Mesendoderm (in vitro differentiated cells): ENCODE results near the gene NBEA.
"Not testable (repeated sequence)": the region's sequence is repeated elsewhere in the genome, so short reads cannot be mapped to it uniquely, and the experiment has no call there.

Experiments
- DNase-seq: peaks from one replicate; pipeline ENCODE4 v3.0.0; 2013
- H2AK5ac ChIP-seq: 2 replicates; pipeline ENCODE4 v1.6.1; 2013; ENCODE audit warnings: low read length, inconsistent platforms
- H2BK120ac ChIP-seq: 2 replicates; pipeline ENCODE4 v1.6.1; 2013; ENCODE audit warnings: low read depth, mild to moderate bottlenecking, low read length, moderate library complexity, mixed read lengths
- H2BK15ac ChIP-seq: replicated peaks from 2 replicates; pipeline ENCODE4 v1.6.1; 2013; ENCODE audit warnings: low read depth, mild to moderate bottlenecking, moderate library complexity
- H2BK5ac ChIP-seq: 2 replicates; pipeline ENCODE4 v1.6.1; 2013; ENCODE audit warnings: low read length, inconsistent platforms
- H3K18ac ChIP-seq: 2 replicates; pipeline ENCODE4 v1.6.1; 2013; ENCODE audit warnings: mild to moderate bottlenecking, low read length, mixed read lengths
- H3K23ac ChIP-seq: one replicate; pipeline ENCODE4 v1.6.1; 2013; ENCODE audit warnings: low read length
- H3K27ac ChIP-seq: 2 replicates; pipeline ENCODE4 v1.5.1; 2013; ENCODE audit warnings: low read depth, mild to moderate bottlenecking, inconsistent platforms, low read length, moderate library complexity
- H3K27me3 ChIP-seq: 2 replicates; pipeline ENCODE4 v1.6.1; 2013; ENCODE audit warnings: low read length, control low read depth, mild to moderate bottlenecking, inconsistent platforms; ENCODE audit not compliant: insufficient read depth, poor library complexity
- H3K36me3 ChIP-seq: 2 replicates; pipeline ENCODE4 v1.6.1; 2013; ENCODE audit warnings: low read length, inconsistent platforms; ENCODE audit not compliant: control insufficient read depth, insufficient read depth
- H3K4ac ChIP-seq: one replicate; pipeline ENCODE4 v1.6.1; 2013; ENCODE audit warnings: low read depth, mild to moderate bottlenecking, low read length, moderate library complexity
- H3K4me1 ChIP-seq: 2 replicates; pipeline ENCODE4 v1.6.1; 2013; ENCODE audit warnings: low read depth, low read length, inconsistent platforms; ENCODE audit not compliant: control insufficient read depth
- H3K4me2 ChIP-seq: 2 replicates; pipeline ENCODE4 v1.6.1; 2013; ENCODE audit warnings: low read length
- H3K4me3 ChIP-seq: 2 replicates; pipeline ENCODE4 v1.5.1; 2013; ENCODE audit warnings: mild to moderate bottlenecking, low read length
- H3K56ac ChIP-seq: one replicate; pipeline ENCODE4 v1.6.1; 2013; ENCODE audit warnings: low read length
- H3K79me1 ChIP-seq: 2 replicates; pipeline ENCODE4 v1.6.1; 2013; ENCODE audit warnings: low read length, inconsistent platforms
- H3K79me2 ChIP-seq: 2 replicates; pipeline ENCODE4 v1.6.1; 2013; ENCODE audit warnings: mild to moderate bottlenecking, low read length; ENCODE audit not compliant: control insufficient read depth, insufficient read depth
- H3K9ac ChIP-seq: 2 replicates; pipeline ENCODE4 v1.6.1; 2013; ENCODE audit warnings: low read length, inconsistent platforms
- H4K5ac ChIP-seq: one replicate; pipeline ENCODE4 v1.6.1; 2013; ENCODE audit warnings: low read length
- H4K8ac ChIP-seq: one replicate; pipeline ENCODE4 v1.6.1; 2013; ENCODE audit warnings: low read depth, mild to moderate bottlenecking, control low read depth, low read length, moderate library complexity
- WGBS: extraction: QIAGEN DNeasy Blood & Tissue Kit; methylation state at CpG from one replicate; pipeline ENCODE4 v1.1.7; 2013; ENCODE audit warnings: low lambda C conversion rate, missing lambda C conversion rate; ENCODE audit not compliant: insufficient coverage; ENCODE audit errors: extremely low coverage; 5-methylcytosine and 5-hydroxymethylcytosine counted together

Gene NBEA

GRCh38 chr13:34959489-34959888 is 17.4 kb downstream of the NBEA start:
- Histone ChIP-seq H3K4me1 (no peaks in the 10 kb centered on the region), H3K79me2 (no peaks in the 10 kb centered on the region), H3K4me2 (no peak overlapping the region), H2AK5ac (no peak overlapping the region), H3K27ac (no peak overlapping the region), H3K18ac (no peak overlapping the region), H4K8ac (no peak overlapping the region), H2BK5ac (no peak overlapping the region), H3K36me3 (no peaks in the 10 kb centered on the region), H3K79me1 (peaks cover 2% of the 10 kb centered on the region), H2BK120ac (no peak overlapping the region), H3K4me3 (no peak overlapping the region), H2BK15ac (no peak overlapping the region), H3K4ac (no peak overlapping the region), H3K27me3 (no peaks in the 10 kb centered on the region), H4K5ac (no peak overlapping the region), H3K23ac (no peak overlapping the region), H3K9ac (no peak overlapping the region), H3K56ac (no peak overlapping the region)
- DNase-seq = no peak
- WGBS = no CpG with 5 or more reads among the region's 1 CpG

- Histone ChIP-seq H4K8ac (no peak overlapping the region), H3K4ac (no peak overlapping the region), H3K23ac (no peak overlapping the region), H3K18ac (no peak overlapping the region), H3K9ac (no peak overlapping the region), H4K5ac (no peak overlapping the region), H2AK5ac (no peak overlapping the region), H3K4me1 (no peaks in the 10 kb centered on the region), H3K4me3 (no peak overlapping the region), H2BK5ac (no peak overlapping the region), H3K27ac (no peak overlapping the region), H2BK120ac (no peak overlapping the region), H3K4me2 (no peak overlapping the region), H3K56ac (no peak overlapping the region), H3K36me3 (no peaks in the 10 kb centered on the region), H2BK15ac (no peak overlapping the region), H3K79me1 (peaks cover 3% of the 10 kb centered on the region), H3K79me2 (peaks cover 2% of the 10 kb centered on the region), H3K27me3 (no peaks in the 10 kb centered on the region)
- WGBS = no CpG with 5 or more reads among the region's 4 CpGs
- DNase-seq = no peak
Measured at GRCh38 chr13:34964558-34964957, 22.5 kb downstream of the NBEA start.

- Histone ChIP-seq H3K79me1 (peaks cover 6% of the 10 kb centered on the region), H3K23ac (no peak overlapping the region), H3K4me3 (no peak overlapping the region), H2BK5ac (no peak overlapping the region), H2BK15ac (no peak overlapping the region), H3K4ac (no peak overlapping the region), H2AK5ac (no peak overlapping the region), H3K27ac (no peak overlapping the region), H3K27me3 (no peaks in the 10 kb centered on the region), H4K8ac (no peak overlapping the region), H3K79me2 (peaks cover 8% of the 10 kb centered on the region), H3K4me1 (no peaks in the 10 kb centered on the region), H3K36me3 (no peaks in the 10 kb centered on the region), H4K5ac (no peak overlapping the region), H3K18ac (no peak overlapping the region), H2BK120ac (no peak overlapping the region), H3K9ac (no peak overlapping the region), H3K56ac (no peak overlapping the region), H3K4me2 (no peak overlapping the region)
- DNase-seq = no peak
- WGBS = no CpG with 5 or more reads among the region's 3 CpGs
Measured at GRCh38 chr13:34967851-34968562, 25.9 kb downstream of the NBEA start.

GRCh38 chr13:34969539-34969938 is 27.5 kb downstream of the NBEA start:
- H3K4me1 ChIP-seq, H3K4ac ChIP-seq, DNase-seq, H4K8ac ChIP-seq, H3K27ac ChIP-seq, H2BK120ac ChIP-seq, H2AK5ac ChIP-seq, H2BK5ac ChIP-seq, H2BK15ac ChIP-seq, H3K36me3 ChIP-seq, H3K79me1 ChIP-seq, H3K27me3 ChIP-seq, H3K18ac ChIP-seq, H3K56ac ChIP-seq, H3K9ac ChIP-seq, H3K23ac ChIP-seq, H3K4me3 ChIP-seq, H4K5ac ChIP-seq, H3K4me2 ChIP-seq, H3K79me2 ChIP-seq: not testable (repeated sequence)
- WGBS = no CpG with 5 or more reads among the region's 2 CpGs

DNA sequence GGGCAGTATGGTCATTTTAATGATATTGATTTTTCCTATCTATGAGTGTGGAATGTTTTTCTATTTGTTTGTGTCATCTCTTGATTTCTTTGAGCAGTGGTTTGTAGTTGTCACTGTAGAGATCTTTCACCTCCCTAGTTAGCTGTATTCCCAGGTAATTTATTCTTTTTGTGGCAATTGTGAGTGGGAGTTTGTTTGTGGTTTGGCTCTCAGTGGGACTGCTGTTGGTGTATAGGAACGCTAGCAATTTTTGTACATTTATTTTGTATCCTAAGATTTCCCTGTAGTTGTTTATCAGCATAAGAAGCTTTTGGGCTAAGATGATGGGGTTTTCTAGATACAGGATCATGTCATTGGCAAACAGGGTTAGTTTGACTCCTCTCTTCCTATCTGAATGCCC is 28.9 kb downstream of the NBEA start:
- Histone ChIP-seq H4K8ac (no peak overlapping the region), H3K9ac (no peak overlapping the region), H3K27ac (no peak overlapping the region), H3K79me1 (peaks cover 7% of the 10 kb centered on the region), H2BK15ac (no peak overlapping the region), H4K5ac (no peak overlapping the region), H3K4me3 (no peak overlapping the region), H2BK120ac (no peak overlapping the region), H2AK5ac (no peak overlapping the region), H3K4me1 (no peaks in the 10 kb centered on the region), H2BK5ac (no peak overlapping the region), H3K23ac (no peak overlapping the region), H3K4ac (no peak overlapping the region), H3K4me2 (no peak overlapping the region), H3K36me3 (no peaks in the 10 kb centered on the region), H3K18ac (no peak overlapping the region), H3K79me2 (peaks cover 6% of the 10 kb centered on the region), H3K27me3 (no peaks in the 10 kb centered on the region), H3K56ac (no peak overlapping the region)
- no CpG with 5 or more reads among the region's 1 CpG for WGBS
- no peak for DNase-seq

GRCh38 chr13:34971473-34971872 is 29.4 kb downstream of the NBEA start:
- Histone ChIP-seq H4K5ac (no peak overlapping the region), H3K56ac (no peak overlapping the region), H4K8ac (no peak overlapping the region), H3K36me3 (no peaks in the 10 kb centered on the region), H3K18ac (no peak overlapping the region), H2BK120ac (no peak overlapping the region), H3K4ac (no peak overlapping the region), H3K79me1 (peaks cover 7% of the 10 kb centered on the region), H3K27ac (no peak overlapping the region), H3K4me1 (no peaks in the 10 kb centered on the region), H3K4me2 (no peak overlapping the region), H3K23ac (no peak overlapping the region), H3K4me3 (no peak overlapping the region), H3K9ac (no peak overlapping the region), H3K27me3 (no peaks in the 10 kb centered on the region), H2BK5ac (no peak overlapping the region), H3K79me2 (peaks cover 6% of the 10 kb centered on the region), H2AK5ac (no peak overlapping the region), H2BK15ac (no peak overlapping the region)
- DNase-seq = no peak
- WGBS = no CpG with 5 or more reads among the region's 2 CpGs
